OCI-LY3 (cell line): ENCODE results near the gene MCAM.

Experiments used
- H2AFZ ChIP-seq: fragments of 200-600, 300-600 bp; shearing (Covaris generic); 2 replicates; pipeline ENCODE4 v1.6.0; 2014; ENCODE audit warnings: antibody characterized with exemption, low read depth, low read length
- H3K27ac ChIP-seq: fragments of 200-600, 300-600 bp; sonication (generic); 2 replicates; pipeline ENCODE4 v1.5.1; 2014; ENCODE audit warnings: mild to moderate bottlenecking, low read length, moderate library complexity, mixed read lengths
- H3K27me3 ChIP-seq: fragments of 200-600, 300-600 bp; sonication (generic); 2 replicates; pipeline ENCODE4 v1.6.1; 2014; ENCODE audit warnings: low read depth, low read length, mixed read lengths
- H3K36me3 ChIP-seq: fragments of 200-600, 300-600 bp; sonication (generic); replicated peaks from 2 replicates; pipeline ENCODE3; 2014; ENCODE audit warnings: low read depth, low read length, mixed read lengths
- H3K4me1 ChIP-seq: fragments of 300-600, 200-600 bp; sonication (generic); 2 replicates; pipeline ENCODE4 v1.6.1; 2014; ENCODE audit warnings: low read length, mixed read lengths
- H3K4me2 ChIP-seq: fragments of 200-600, 300-600 bp; sonication (generic); 2 replicates; pipeline ENCODE4 v1.6.1; 2014; ENCODE audit warnings: low read length, mixed read lengths
- H3K4me3 ChIP-seq: fragments of 300-600, 200-600 bp; sonication (generic); 2 replicates; pipeline ENCODE4 v1.5.1; 2014; ENCODE audit warnings: antibody characterized with exemption, mild to moderate bottlenecking, low read length, moderate library complexity
- H3K79me2 ChIP-seq: fragments of 300-600, 200-600 bp; shearing (Covaris generic); 2 replicates; pipeline ENCODE4 v1.6.1; 2014; ENCODE audit warnings: mild to moderate bottlenecking, low read length, mixed read lengths
- H3K9ac ChIP-seq: fragments of 300-600, 200-600 bp; shearing (Covaris generic); 2 replicates; pipeline ENCODE4 v1.6.0; 2014; ENCODE audit warnings: mild to moderate bottlenecking, low read length, moderate library complexity
- H3K9me3 ChIP-seq: fragments of 200-600, 300-600 bp; shearing (Covaris generic); 2 replicates; pipeline ENCODE4 v1.6.1; 2014; ENCODE audit warnings: low read length, mixed read lengths; ENCODE audit not compliant: insufficient read depth
- H4K20me1 ChIP-seq: fragments of 200-600, 300-600 bp; sonication (generic); 2 replicates; pipeline ENCODE4 v1.6.1; 2016; ENCODE audit warnings: low read length, mixed read lengths; ENCODE audit not compliant: insufficient read depth
- EZH2phosphoT487 ChIP-seq: fragments of 200-600 bp; shearing (Covaris generic); IDR thresholded peaks from 2 replicates; pipeline ENCODE4 v1.6.1; 2018; ENCODE audit warnings: antibody characterized with exemption, mixed run types, low read depth
- TF ChIP-seq, protein P1 (sequence below): fragments of 200-600, 300-600 bp; sonication (generic); IDR thresholded peaks from 2 replicates; pipeline ENCODE4 v1.5.1; 2014; ENCODE audit warnings: antibody characterized with exemption, low read length, low read depth

The MCAM gene

DNA sequence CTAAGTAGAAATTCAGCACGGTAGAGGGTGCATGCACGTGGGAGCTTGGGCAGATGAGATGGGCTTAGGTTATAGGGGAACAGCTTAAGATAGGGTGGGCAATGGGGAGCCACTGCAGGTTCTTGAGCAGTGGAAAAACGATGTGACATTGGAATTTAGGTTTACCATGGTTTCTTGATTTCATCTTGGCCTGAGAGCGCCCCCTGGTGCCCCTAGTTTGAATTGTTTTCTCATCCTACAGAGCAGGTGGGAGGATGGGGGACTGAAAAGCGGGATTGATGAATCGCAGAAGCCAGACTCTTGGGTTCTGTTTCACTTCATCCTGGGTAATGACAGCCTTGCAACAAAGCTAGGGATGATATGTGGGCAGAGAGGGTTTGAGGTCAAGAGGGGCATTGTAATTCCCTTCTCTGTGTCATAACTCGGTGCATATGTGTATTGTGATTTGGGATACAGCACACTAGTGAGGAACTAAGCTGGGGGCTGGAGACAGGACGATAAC lies 6.7 kb upstream of the MCAM start:
- H3K27ac ChIP-seq: no peak overlapping the region
- H3K4me2 ChIP-seq: peak overlapping the region; percentile 59
- TF ChIP-seq, protein P1, sequence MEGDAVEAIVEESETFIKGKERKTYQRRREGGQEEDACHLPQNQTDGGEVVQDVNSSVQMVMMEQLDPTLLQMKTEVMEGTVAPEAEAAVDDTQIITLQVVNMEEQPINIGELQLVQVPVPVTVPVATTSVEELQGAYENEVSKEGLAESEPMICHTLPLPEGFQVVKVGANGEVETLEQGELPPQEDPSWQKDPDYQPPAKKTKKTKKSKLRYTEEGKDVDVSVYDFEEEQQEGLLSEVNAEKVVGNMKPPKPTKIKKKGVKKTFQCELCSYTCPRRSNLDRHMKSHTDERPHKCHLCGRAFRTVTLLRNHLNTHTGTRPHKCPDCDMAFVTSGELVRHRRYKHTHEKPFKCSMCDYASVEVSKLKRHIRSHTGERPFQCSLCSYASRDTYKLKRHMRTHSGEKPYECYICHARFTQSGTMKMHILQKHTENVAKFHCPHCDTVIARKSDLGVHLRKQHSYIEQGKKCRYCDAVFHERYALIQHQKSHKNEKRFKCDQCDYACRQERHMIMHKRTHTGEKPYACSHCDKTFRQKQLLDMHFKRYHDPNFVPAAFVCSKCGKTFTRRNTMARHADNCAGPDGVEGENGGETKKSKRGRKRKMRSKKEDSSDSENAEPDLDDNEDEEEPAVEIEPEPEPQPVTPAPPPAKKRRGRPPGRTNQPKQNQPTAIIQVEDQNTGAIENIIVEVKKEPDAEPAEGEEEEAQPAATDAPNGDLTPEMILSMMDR: peak; percentile 87
- no peak for TF ChIP-seq EZH2phosphoT487
- no peak overlapping the region for H3K9ac ChIP-seq
- no peaks in the 10 kb centered on the region for H3K9me3 ChIP-seq
- no peaks in the 10 kb centered on the region for H4K20me1 ChIP-seq
- H3K36me3 ChIP-seq: no peaks in the 10 kb centered on the region
- H3K27me3 ChIP-seq: no peaks in the 10 kb centered on the region
- no peak overlapping the region; the same call in 1 of the 2 replicates for H2AFZ ChIP-seq
- no peaks in the 10 kb centered on the region for H3K79me2 ChIP-seq
- H3K4me1 ChIP-seq: peaks cover 35% of the 10 kb centered on the region
- H3K4me3 ChIP-seq: no peak overlapping the region

DNA sequence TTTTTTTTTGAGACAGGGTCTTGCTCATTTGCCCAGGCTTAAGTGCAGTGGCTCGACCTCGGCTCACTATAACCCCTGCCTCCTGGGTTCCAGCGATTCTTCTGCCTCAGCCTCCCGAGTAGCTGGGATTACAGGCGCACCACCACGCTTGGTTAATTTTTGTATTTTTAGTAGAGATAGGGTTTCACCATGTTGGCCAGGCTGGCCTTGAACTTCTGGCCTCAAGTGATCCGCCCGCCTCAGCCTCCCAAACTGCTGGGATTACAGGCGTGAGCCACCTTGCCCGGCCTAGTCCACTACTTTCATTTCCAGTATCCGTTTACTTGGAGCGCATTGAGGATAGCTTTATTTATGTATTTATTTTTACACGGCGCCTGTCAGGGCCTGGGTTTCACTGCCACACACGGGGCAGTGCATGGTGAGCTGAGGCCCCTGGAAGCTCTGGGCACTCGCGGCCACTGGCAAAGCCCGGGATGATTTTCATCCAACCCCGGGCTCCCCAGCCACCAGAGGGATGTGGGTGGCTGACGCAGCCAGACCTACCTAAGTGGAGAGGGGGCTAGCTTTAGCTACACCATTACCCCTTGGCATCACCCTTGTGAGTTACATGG lies 6.1 kb upstream of the MCAM start:
- no peaks in the 10 kb centered on the region for H4K20me1 ChIP-seq
- no peaks in the 10 kb centered on the region for H3K79me2 ChIP-seq
- H3K27ac ChIP-seq: 0 out of 2 replicates have a peak overlapping the region, but pooled peaks have one; percentile 86
- no peak overlapping the region for H2AFZ ChIP-seq
- H3K9me3 ChIP-seq: no peaks in the 10 kb centered on the region
- TF ChIP-seq, protein P1: no peak
- TF ChIP-seq EZH2phosphoT487: no peak
- H3K36me3 ChIP-seq: no peaks in the 10 kb centered on the region
- H3K4me2 ChIP-seq: peak overlapping the region; percentile 100
- H3K27me3 ChIP-seq: no peaks in the 10 kb centered on the region
- H3K4me1 ChIP-seq: peaks cover 41% of the 10 kb centered on the region
- H3K9ac ChIP-seq: no peak overlapping the region
- peak overlapping the region; percentile 86; the same call in 1 of the 2 replicates for H3K4me3 ChIP-seq

DNA sequence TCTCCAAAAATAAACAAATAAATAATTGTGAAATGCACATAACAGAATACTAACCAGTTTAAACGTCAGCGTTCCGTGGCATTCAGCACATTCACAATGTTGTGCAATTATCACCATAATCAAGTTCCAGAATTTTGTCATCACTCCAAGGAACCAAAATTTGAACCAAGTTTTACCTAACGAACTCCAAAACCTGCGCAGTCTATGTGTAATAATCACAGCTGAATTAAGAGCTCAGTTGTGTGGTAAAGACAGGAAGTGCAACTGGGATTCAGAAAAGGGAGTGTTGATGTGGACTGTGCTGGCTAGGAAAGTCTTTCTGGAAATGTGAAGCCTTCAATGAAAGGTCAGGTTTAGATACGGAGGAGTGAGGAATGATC lies 5.4 kb upstream of the MCAM start:
- Histone ChIP-seq H2AFZ (0 out of 2 replicates have a peak overlapping the region, but pooled peaks have one; percentile 17), H3K9ac (peak overlapping the region; percentile 89), H3K4me1 (peaks cover 48% of the 10 kb centered on the region), H3K79me2 (no peaks in the 10 kb centered on the region), H3K9me3 (no peaks in the 10 kb centered on the region), H3K4me2 (peak overlapping the region; percentile 100), H4K20me1 (no peaks in the 10 kb centered on the region), H3K27me3 (no peaks in the 10 kb centered on the region), H3K4me3 (peak overlapping the region; percentile 86), H3K27ac (peak overlapping the region; percentile 86), H3K36me3 (no peaks in the 10 kb centered on the region)
- TF ChIP-seq, protein P1: no peak
- TF ChIP-seq EZH2phosphoT487: no peak

DNA sequence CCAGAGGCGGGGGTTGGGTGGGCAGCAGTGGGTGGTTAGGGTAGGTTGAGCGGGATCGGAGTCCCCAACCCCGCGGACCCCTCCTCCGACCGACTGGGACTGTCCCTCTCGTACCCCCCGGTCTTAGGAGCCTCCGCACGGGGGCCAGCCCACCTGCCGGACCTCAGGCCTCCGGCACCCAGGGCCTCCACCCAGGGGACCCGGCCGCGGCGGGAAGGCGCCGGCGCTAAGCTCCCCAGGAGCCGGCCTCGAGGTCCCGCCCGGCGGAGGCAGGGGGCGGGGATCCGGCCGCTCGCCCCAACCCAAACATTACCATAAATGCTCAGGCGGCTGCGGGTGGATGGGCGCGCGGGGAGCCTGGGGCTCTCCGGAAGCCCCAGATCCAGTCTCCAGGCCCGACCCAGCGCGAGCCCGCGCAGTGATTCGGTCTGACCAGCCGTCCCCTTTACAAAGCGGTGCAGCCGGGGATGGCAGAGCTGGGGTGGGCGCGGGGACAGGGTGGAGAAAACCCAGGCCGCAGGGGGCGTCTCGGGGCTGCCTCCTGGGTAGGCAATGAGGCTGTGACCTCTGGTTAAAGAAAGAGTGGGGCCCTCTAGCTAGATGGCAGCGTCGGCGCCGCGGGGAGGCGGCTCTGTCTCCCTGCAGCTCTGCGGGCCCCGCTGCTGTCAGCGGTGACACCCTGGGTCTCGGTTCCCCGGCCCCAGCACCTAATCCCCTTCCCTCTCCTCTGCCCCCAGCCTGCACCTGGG lies 4.0 kb upstream of the MCAM start:
- peak overlapping the region; percentile 86 for H3K27ac ChIP-seq
- no peaks in the 10 kb centered on the region for H4K20me1 ChIP-seq
- H3K9me3 ChIP-seq: no peaks in the 10 kb centered on the region
- H3K36me3 ChIP-seq: no peaks in the 10 kb centered on the region
- H2AFZ ChIP-seq: peak overlapping the region; percentile 42; the same call in 1 of the 2 replicates
- TF ChIP-seq, protein P1: 0 out of 2 replicates have a peak, but pooled peaks have one; percentile 5
- TF ChIP-seq EZH2phosphoT487: no peak
- peaks cover 55% of the 10 kb centered on the region for H3K4me1 ChIP-seq
- H3K27me3 ChIP-seq: peaks cover 10% of the 10 kb centered on the region
- peak overlapping the region; percentile 86 for H3K4me3 ChIP-seq
- no peaks in the 10 kb centered on the region for H3K79me2 ChIP-seq
- H3K9ac ChIP-seq: peak overlapping the region; percentile 89
- peak overlapping the region; percentile 100 for H3K4me2 ChIP-seq
